ENCODE measurements around the gene LYL1.

LYL1 gene

GRCh38 chr19:13128583-13128982 lies 25.9 kb upstream of the LYL1 start:
- DNase-seq = no peak

GRCh38 chr19:13127811-13128575 lies 25.3 kb upstream of the LYL1 start:
- DNase-seq = no peak

GRCh38 chr19:13127051-13127450 lies 24.4 kb upstream of the LYL1 start:
- DNase-seq = no peak

DNA sequence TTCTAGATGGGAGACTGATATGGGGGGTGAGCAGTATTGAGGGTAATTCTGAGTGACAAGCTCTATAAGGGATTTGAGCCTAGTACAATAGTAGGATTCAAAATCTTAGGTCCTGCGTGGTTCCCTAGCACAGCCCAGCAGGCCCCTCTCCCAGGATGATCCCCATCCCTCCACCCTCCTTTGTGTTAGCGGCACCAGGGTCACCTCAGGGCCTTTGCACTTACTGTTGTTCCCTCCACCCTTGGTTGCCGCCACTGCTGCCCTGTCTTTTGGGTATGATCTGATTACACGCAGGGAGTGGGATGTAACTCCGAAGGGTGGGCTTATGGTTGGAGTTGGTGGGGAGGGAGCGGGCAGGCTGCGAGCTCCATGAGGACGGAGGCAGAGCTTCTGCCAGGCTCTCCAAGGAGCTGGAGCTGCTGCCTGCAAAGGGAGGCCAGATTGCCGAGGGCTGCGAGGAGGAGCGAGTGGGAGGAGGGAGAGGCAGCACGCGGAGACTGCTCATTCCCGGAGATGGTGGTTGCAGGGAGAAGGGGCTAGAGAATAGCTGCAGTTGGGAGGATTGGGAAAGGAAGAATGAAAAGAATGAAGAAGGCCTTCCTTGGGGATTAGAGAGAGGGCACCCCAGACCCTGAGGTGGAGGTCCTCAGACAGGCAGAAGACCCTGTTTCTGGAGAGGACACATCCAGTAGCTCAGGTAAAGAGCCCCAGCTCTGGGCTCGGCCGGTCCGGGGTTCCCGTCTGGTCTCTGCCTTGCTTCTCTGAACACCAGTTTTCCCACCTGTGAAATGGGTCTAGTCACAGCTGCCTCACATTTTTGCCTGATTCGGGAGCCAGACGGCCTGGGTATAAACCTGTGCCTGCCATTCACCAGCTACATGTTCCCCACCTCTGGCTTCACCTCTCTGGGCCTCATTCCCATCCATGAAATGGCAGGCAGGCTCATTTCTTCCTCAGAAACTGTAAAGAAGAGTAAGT lies 20.6 kb upstream of the LYL1 start:
- DNase-seq = no peak

DNA sequence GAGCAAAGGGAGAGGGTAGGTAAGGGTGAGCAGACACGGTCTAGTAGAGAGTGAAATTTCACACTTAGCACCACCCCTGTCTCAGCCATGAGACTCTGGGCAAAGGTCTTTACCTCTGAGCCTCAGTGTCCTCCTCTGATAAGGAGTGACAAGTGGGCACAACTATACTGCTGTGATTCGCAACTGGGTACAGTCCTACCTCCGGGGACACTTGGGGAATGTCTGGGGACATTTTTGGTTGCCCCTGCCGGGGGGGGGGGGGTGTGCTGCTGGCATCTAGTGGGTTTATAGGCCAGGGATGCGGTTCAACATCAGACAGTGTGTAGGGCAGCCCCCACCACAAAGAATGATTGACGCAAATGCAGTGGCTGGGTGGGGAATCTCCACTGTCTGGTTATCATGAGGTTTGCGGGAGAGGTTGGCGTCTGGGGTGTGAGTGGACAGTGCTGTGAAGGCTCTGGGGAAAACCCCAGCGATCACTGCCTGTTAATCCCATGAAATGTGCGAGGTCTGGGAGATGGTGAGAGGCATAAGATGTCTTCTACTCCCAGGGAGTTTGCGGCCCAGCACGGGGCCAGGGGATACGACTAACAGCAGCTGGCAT lies 19.7 kb upstream of the LYL1 start:
- DNase-seq = peak; percentile 44

DNA sequence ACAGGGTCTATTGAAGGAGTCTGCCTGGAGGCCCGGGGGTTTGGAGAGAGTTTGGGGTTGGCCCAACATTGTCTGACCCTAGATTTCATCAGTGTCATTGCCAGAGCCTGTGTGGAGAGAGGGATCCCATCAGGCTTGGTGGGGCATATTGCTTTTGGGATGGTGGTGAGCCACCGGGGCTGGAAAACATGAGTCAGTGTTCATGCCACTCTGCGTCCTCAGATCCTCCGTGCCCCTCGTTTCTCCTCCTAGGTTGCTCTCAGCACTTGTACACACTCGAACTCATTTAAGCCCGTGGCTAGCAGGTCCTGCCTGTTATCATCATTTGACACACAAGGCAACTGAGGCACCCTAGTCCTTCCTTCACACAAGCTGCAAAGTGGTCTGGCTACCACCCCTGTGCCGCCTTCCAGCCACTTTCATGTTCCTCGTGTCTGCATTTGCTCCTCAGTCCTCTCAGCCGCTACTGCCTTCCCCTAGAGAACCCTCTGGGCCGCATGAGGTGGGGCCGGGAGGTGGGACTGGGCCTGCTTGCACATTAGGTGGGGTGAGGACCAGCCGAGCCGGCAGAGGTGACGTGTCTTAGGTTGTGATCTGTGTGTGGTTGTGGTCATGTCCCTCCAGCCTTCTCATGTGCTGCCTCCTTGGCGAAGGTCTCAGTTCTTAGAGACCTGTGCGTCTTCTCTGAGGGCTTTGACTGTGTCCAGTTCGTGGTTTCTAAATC lies 19.1 kb upstream of the LYL1 start:
- no peak for DNase-seq

DNA sequence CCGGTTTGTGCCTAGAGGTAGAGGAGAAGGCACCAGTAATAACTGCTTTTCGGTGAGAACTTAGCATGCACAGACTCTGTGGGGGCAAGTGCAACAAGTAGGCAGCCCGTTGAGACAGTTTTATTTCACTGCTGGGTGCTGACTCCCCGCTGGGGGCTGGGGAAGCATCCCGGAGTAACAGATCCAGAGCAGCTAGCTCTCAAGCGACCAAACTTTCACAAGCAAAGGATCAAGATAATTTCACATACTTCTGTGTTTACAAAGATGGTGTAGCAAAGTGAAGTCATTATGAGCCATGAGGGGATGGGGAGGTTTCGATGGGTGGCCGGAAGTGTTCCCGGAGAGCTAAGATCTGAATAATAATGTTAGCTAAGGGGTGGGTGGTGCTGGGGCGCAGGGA lies 18.2 kb upstream of the LYL1 start:
- DNase-seq = no peak

DNA sequence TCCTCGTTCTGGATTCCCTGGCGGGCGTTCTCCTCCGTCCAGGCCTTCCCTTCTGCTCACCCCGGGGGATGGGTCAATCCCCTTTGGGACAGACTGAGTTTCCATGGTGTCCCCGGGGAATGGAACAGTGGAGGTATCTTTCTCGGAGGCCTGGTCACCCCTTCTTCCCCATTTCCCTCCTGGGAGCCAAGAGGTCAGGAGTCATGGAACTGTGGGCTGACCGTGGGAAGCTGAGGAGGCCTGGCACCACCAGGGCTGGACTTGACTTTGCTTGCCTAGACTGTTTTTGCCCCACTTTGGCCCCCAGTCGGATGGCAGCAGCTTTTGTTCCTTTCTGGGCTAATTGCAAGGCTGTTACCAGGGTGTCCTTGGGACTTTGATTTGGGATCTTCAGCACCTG lies 17.4 kb upstream of the LYL1 start:
- no peak for DNase-seq

DNA sequence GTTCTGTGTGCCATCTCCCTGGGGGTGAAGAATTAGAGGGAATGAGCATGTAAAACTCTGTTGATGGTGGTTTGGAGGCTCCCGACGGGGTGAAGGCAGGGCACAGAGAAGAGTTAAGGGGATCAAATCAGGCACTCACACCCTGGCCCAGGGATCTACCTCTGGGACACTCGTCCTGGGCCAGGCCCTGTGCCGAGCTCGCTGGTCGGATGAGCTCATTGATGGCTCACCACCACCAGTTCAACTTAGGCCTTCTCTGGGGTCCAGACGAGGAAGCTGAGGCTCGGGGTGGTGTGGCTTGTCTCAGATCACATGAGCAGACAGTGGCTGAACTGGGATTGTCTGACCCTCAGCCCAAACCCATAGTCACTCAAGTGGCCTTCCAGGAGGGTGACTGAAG lies 17.0 kb upstream of the LYL1 start:
- no peak for DNase-seq

- DNase-seq = peak; percentile 49
Measured at GRCh38 chr19:13118424-13119193, 16.0 kb upstream of the LYL1 start.

DNA sequence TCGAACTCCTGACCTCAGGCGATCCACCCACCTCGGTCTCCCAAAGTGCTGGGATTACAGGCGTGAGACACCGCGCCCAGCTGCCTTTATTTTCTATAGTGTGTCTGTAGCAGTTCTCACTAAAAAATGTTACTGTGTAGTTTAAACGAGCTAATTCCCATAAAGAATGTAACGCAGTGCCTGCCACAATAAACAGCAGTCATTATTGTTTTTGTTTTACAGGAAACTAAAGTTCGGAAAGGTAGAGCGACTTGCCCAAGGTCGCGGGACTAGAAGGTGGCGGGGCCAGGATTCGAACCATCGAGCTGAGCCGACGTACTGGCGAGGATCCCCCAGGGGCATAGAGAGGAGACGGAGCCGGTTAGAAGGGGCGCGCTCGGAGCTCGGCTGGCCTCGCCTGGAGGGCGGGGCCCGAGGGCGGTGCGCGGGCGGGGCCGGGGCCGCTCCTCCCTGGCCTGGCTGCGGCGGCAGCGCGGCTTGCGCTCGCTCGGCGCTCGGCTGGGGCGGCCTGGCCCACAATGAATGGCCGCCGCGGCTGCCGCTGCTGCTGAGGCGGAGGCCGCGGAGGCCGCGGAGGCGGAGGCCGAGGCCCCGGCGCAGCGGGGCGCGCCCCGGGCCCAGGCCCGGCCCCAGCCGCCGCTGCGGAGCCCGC lies 15.2 kb upstream of the LYL1 start, which contains the start of gene NACC1:
NACC1 (plus strand) TSS at position 493 of the 652 bp plus-strand sequence. CDS start 16,944 bp downstream, outside the sequence.
- DNase-seq = peak; percentile 90

DNA sequence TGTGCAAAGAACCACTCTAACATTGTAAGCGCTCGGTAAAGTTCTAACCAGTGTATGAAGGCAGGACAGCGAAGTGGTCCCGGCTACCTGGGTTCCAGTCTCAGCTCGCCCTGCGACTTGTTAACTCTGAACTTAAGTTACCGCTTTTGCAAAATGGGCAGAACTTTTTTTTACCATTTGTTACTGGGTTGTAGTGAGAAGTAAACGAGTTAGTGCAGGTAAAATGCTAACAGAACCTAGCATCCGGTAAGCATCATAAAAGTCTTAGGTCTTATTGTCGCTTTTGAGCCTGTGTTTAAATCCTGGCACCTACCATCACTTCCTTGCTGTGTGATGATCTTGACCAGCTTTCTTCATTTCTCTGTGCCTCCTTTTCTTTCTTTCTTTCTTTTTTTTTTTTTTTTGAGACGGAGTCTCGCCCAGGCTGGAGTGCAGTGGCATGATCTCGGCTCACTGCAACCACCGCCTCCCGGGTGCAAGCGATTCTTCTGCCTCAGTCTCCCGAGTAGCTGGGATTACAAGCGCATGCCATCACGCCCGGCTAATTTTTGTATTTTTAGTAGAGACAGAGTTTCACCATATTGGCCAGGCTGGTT lies 14.6 kb upstream of the LYL1 start:
- DNase-seq = peak; percentile 46

DNA sequence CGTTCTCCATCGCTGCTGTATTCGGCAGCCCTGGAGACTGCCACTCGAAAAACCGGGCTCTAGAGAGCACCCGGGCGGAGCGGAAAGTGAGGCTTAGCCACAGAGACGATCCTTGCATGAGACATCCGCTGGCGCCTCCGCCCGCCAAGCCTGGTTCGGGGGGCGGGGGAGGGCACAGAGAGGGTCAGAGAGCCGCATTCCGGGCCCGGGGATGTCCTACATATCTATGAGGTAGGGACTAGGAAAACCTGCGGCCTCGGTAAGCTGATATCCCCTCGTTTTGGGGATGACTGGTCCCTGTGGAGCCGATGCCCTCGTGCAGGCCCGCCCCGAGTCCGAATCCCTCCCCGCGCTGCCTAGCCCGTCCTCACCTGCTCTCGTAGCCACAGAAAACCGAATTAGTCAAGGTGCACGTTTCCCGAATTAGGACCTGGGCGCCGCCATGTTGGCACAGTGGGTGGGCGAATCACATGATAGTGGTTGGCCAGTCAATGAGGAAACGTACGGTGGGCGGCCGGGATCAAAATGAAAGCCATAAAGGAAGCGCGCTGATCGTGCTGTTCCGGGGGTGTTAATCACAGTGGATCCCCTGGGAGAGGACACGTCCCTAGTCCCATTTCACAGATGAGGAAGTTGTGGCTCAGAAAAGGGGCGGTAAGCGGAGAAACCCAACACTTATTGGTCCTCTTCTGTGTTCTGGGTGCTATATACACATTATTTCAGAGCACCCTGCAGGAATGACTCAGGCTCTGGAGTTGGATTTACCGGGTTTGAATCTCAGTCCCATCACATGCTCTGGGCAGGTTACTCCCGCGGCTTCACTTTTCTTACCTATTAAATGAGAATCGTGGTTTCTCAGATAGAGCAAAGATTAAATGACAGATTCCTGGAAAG lies 13.9 kb upstream of the LYL1 start, which contains the start of gene TRMT1:
TRMT1 (minus strand) TSS at position 459 of the 894 bp plus-strand sequence; CDS start at position 118, 341 bp downstream.
- DNase-seq = peak; percentile 92

DNA sequence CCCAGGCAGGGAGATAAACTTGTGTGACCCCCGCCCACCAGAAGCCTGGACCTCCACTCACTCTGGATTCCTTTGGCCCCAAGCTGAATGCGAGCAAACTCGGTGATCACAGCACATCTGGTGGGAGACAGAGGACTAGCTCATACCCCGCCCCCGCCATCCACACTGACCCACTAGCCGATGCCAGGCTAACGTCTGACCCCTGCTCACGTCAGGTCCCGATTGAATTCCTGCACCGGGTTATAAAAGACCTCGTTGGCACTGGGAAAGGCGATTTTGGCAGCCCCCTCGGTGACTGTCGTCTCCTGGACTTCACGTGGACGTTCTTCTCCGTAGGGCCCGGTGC lies 13.3 kb upstream of the LYL1 start:
- DNase-seq = no peak

- DNase-seq = no peak
Measured at GRCh38 chr19:13112555-13112954, 9.9 kb upstream of the LYL1 start.

DNA sequence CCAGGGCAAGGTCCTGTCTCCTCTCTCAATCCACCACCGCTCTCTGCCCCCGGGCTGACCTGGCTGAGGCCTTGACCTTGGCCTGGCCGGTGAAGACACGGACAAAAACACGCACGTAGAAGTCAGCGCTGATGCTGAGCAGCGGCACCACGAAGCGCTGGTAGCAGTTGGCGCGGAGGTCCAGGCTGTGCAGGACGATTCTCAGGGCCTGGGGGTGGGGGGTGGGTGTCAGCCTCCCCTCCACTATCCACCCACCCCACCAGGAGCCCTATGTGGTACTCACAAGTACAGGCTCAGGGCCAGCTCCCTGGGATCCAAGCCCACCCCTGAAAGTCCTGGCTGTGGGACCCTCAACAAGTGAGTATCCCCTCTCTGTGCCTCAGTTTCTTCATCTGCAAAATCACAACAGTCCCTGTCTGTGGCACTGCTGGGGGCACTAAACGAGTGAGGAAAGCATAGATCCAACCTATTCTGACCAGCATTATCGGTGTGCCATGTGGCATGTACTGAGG lies 7.5 kb upstream of the LYL1 start:
- no peak for DNase-seq

- no peak for DNase-seq
Measured at GRCh38 chr19:13109361-13110098, 6.9 kb upstream of the LYL1 start.

DNA sequence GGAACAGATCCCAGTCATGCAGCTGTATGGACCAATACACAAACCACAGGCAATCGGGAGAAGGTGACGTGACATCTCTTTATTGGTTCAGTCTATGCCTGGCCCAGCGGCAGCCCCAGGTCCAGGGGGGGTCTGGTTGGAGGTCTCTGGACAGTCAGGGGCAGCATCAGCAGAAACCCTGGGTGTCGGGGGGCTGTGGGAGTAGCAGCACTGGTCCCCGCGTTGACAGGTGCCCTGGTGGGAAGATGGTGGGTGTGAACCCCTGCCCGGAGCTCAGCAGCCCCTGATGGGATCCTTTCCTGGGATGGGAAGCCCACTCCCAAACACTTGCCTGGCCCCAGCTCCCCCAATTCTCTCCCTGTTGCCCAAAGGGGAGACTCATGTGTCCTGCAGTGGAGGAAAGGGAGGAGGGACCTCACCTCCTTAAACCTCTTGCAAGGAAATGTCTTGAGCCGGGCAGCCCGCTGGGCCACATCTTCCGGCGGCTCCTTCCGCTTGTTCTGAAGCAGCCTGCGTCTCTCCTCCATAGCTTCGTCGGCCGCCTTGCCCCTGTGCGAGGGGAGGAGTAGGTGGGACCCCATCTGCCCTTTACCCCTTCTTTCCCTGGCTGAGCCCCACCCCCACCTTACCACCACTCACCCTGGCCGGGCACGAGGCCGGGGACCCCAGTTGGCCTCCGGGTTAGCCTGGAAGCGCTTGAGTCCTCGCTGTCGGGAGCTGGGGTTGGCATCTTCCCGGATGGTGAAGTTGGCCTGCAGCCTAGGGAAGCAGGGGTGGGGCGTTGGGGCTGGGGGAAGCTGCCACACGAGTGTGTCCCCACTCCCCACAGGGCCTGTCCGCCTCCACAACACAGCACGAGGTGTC lies 2.4 kb upstream of the LYL1 start:
- DNase-seq = peak; percentile 40

All from CD4-positive, alpha-beta T cell treated with Interleukin-17A for 1 hour (primary cell).